ENCODE data around the gene WNT8B.

WNT8B gene

DNA sequence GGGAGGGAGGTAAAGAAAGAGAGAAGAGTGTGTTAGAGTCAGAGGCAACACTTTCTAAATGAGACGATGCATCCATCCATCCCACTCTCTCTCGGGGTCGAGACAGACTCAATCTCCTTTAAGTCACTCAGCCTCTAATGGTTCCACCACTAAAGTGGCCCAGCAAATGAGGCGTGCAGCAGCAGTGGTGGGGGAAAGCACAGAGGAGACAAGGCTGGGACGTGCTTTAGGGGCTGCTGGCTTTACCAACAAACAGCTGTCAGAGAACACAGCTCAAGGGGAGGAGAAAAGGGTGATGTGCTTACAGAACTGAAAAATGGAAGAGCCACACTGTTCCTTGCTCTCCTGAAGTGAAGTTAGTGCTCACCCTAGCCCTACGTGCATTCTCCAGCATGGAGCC, 61.4 kb downstream of the WNT8B start:
- TF ChIP-seq, protein P1, sequence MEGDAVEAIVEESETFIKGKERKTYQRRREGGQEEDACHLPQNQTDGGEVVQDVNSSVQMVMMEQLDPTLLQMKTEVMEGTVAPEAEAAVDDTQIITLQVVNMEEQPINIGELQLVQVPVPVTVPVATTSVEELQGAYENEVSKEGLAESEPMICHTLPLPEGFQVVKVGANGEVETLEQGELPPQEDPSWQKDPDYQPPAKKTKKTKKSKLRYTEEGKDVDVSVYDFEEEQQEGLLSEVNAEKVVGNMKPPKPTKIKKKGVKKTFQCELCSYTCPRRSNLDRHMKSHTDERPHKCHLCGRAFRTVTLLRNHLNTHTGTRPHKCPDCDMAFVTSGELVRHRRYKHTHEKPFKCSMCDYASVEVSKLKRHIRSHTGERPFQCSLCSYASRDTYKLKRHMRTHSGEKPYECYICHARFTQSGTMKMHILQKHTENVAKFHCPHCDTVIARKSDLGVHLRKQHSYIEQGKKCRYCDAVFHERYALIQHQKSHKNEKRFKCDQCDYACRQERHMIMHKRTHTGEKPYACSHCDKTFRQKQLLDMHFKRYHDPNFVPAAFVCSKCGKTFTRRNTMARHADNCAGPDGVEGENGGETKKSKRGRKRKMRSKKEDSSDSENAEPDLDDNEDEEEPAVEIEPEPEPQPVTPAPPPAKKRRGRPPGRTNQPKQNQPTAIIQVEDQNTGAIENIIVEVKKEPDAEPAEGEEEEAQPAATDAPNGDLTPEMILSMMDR (IDR thresholded peaks at IDR 0.05; ENCODE audit: poor library complexity, severe bottlenecking) = no peak
- no peak overlapping the region for H3K4me3 ChIP-seq (ENCODE audit: severe bottlenecking)
- ATAC-seq (ENCODE audit: low read depth) (no peak), DNase-seq (ENCODE audit: low spot score) (no peak)
- peaks cover 14% of the 10 kb centered on the region for H3K4me1 ChIP-seq (ENCODE audit: insufficient read depth, poor library complexity, severe bottlenecking)
- H3K9me3 ChIP-seq (ENCODE audit: severe bottlenecking) = no peaks in the 10 kb centered on the region
- H3K27me3 ChIP-seq (ENCODE audit: insufficient read depth, poor library complexity, severe bottlenecking) = no peaks in the 10 kb centered on the region
- H3K27ac ChIP-seq (ENCODE audit: poor library complexity, severe bottlenecking) = no peak overlapping the region
- H3K36me3 ChIP-seq (ENCODE audit: low read depth) = peaks cover 41% of the 10 kb centered on the region

DNA sequence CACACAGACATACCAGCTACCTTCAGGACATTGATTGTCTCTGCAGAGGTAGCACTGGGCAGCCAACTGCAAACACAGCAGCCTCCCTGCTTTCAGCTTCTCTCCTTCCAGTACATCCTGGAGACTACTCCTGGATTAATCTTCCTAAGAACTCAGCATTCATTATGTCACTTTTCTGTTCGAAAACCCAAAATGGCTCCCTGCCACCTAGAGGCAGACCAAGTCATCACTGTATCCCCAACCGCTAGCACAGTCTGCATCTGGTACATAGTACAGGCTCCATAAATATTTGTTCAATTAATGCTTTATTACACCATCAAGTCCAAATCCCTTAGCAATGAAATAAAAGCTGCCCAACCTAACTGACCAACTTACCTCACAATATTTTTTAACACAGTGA, 61.8 kb downstream of the WNT8B start:
- ATAC-seq (ENCODE audit: low read depth) = no peak
- peaks cover 14% of the 10 kb centered on the region for H3K4me1 ChIP-seq (ENCODE audit: insufficient read depth, poor library complexity, severe bottlenecking)
- TF ChIP-seq, protein P1 (IDR thresholded peaks at IDR 0.05; ENCODE audit: poor library complexity, severe bottlenecking) = no peak
- no peak overlapping the region for H3K4me3 ChIP-seq (ENCODE audit: severe bottlenecking)
- H3K9me3 ChIP-seq (ENCODE audit: severe bottlenecking) = no peaks in the 10 kb centered on the region
- no peak for DNase-seq (ENCODE audit: low spot score)
- no peaks in the 10 kb centered on the region for H3K27me3 ChIP-seq (ENCODE audit: insufficient read depth, poor library complexity, severe bottlenecking)
- no peak overlapping the region for H3K27ac ChIP-seq (ENCODE audit: poor library complexity, severe bottlenecking)
- peaks cover 41% of the 10 kb centered on the region for H3K36me3 ChIP-seq (ENCODE audit: low read depth)

DNA sequence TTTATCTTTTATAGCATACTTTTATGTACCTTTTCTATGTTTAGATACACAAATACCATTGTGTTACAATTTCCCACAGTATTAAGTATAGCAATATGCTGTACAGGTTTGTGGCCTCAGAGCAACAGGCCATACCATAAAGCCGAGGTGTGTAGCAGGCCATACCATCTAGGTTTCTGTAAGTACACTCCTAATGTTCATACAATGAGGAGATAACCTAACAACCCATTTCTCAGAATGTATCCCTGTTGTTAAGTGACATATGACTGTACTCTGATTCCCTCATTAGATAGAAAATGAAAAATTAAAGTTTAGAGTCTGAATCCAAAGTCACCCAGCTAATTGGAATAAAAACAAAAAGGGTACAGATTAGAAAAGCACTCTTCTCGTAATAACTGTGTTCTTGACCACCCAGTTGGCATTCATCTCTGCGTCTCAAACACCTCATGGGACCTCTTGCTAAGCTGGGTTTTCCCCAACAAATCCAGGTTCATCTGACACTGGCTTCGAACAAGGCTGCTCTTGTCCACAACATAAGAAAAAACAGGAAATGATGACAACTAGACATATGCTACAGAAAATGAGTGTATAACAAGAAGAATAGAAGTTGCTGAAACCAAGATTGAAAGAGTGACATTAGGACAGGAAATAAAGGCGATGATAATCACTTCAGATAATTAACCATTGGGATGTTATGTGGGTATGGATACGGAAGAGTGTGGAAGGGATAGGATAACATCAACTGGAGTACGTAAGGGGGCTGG, 65.5 kb downstream of the WNT8B start:
- peak overlapping the region; percentile 35 for H3K27ac ChIP-seq (ENCODE audit: poor library complexity, severe bottlenecking)
- peaks cover 10% of the 10 kb centered on the region for H3K4me1 ChIP-seq (ENCODE audit: insufficient read depth, poor library complexity, severe bottlenecking)
- TF ChIP-seq, protein P1 (IDR thresholded peaks at IDR 0.05; ENCODE audit: poor library complexity, severe bottlenecking) = no peak
- no peak for ATAC-seq (ENCODE audit: low read depth)
- H3K27me3 ChIP-seq (ENCODE audit: insufficient read depth, poor library complexity, severe bottlenecking) = no peaks in the 10 kb centered on the region
- H3K36me3 ChIP-seq (ENCODE audit: low read depth) = peaks cover 40% of the 10 kb centered on the region
- H3K9me3 ChIP-seq (ENCODE audit: severe bottlenecking) = no peaks in the 10 kb centered on the region
- peak overlapping the region; percentile 66 for H3K4me3 ChIP-seq (ENCODE audit: severe bottlenecking)
- no peak for DNase-seq (ENCODE audit: low spot score)

DNA sequence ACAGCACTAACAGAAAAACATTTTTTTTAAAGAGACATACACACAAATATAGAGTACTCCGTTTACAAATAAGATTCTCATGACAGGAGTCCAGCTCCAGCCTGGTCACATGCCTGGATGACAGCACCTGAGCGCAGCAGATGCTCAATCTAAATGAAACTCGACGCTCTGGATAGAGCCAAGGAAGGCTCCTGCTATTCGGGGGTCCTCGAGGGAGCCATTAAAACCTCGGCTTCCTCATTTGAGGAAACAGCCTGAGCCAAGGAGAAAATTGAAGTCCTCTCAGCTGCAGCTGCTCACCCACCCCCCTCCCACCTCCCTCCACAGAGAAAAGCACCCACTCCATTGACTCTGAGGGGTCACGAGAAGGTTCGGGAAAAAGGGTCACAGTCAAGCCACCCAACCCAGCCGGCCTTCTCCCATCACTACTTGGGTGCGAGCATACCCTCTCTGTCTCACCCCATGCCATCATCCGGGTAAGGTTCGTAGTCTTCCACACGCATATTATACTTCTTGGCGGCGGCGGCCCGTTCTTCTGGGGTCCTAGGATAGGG, 66.2 kb downstream of the WNT8B start:
- peaks cover 36% of the 10 kb centered on the region for H3K36me3 ChIP-seq (ENCODE audit: low read depth)
- H3K4me1 ChIP-seq (ENCODE audit: insufficient read depth, poor library complexity, severe bottlenecking) = peaks cover 10% of the 10 kb centered on the region
- peak overlapping the region; percentile 35 for H3K27ac ChIP-seq (ENCODE audit: poor library complexity, severe bottlenecking)
- no peaks in the 10 kb centered on the region for H3K27me3 ChIP-seq (ENCODE audit: insufficient read depth, poor library complexity, severe bottlenecking)
- peak overlapping the region; percentile 66 for H3K4me3 ChIP-seq (ENCODE audit: severe bottlenecking)
- no peak for DNase-seq (ENCODE audit: low spot score)
- TF ChIP-seq, protein P1 (IDR thresholded peaks at IDR 0.05; ENCODE audit: poor library complexity, severe bottlenecking) = no peak
- ATAC-seq (ENCODE audit: low read depth) = peak; percentile 28
- no peaks in the 10 kb centered on the region for H3K9me3 ChIP-seq (ENCODE audit: severe bottlenecking)

Data from RWPE2 (cell line).